ENCODE results near the gene SDE2. TPM values are rescaled to one million over a fixed set of nuclear protein-coding genes. Genes with fewer than 3 reads are reported as not detected.
A peak's percentile ranks its signal among the peaks of the same experiment; 100 is the strongest.

The SDE2 gene
- total RNA-seq, 2 experiments from 2014 or later = 16.6 to 20.9 TPM

- Mint-ChIP-seq H3K27me3 (peaks cover 11% of the 10 kb centered on the region), H3K9me3 (ENCODE audit: low read depth) (no peaks in the 10 kb centered on the region), H3K4me3 (no peak overlapping the region), H3K4me1 (no peaks in the 10 kb centered on the region), H3K27ac (no peak overlapping the region), H3K36me3 (no peaks in the 10 kb centered on the region)
- CTCF ChIA-PET = interaction anchor here (0.6 to 3.3 kb wide), 25 partner anchors 8 to 580 kb away, joined by 3 to 12 read pairs (median 3); partner anchors contain the start of gene PYCR2
- DNase-seq = peak; percentile 72
- ATAC-seq = peak; percentile 92
Observed at GRCh38 chr1:225962440-225962975, 36.6 kb downstream of the SDE2 start.

GRCh38 chr1:225961659-225962439 is 37.3 kb downstream of the SDE2 start:
- ATAC-seq (no peak), DNase-seq (no peak)
- Mint-ChIP-seq H3K27me3 (peaks cover 15% of the 10 kb centered on the region), H3K4me3 (no peak overlapping the region), H3K36me3 (no peaks in the 10 kb centered on the region), H3K4me1 (no peaks in the 10 kb centered on the region), H3K27ac (no peak overlapping the region), H3K9me3 (ENCODE audit: low read depth) (no peaks in the 10 kb centered on the region)
- CTCF ChIA-PET = interaction anchor here (0.6 to 3.3 kb wide), 22 partner anchors 9 to 580 kb away, joined by 3 to 12 read pairs (median 4); partner anchors contain the start of gene PYCR2

DNA sequence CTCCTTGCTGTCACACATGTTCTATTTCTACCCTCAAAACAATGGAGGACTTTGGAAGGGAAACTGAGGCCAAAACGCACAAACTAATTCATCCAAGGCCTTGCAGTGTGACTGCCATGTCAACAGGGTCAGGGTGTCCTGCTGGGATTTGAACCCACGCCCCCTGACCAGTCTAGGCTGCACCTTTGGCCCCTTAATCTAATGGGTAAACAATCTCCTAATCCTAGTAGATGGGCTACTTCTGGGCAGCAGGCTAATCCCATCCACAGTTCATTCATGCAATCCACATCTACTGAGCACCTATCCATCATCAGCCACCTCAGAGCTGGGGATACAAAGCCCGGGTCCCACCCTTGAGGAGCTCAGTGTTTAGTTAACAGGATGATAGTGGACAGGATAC is 41.1 kb downstream of the SDE2 start:
- no peak for DNase-seq
- no peak for ATAC-seq
- H3K9me3 Mint-ChIP-seq (ENCODE audit: low read depth) = no peaks in the 10 kb centered on the region
- no peaks in the 10 kb centered on the region for H3K36me3 Mint-ChIP-seq
- H3K4me1 Mint-ChIP-seq = no peaks in the 10 kb centered on the region
- no peak overlapping the region for H3K4me3 Mint-ChIP-seq
- H3K27ac Mint-ChIP-seq = no peak overlapping the region
- H3K27me3 Mint-ChIP-seq = peaks cover 19% of the 10 kb centered on the region
- CTCF ChIA-PET = no interaction called here

GRCh38 chr1:225954753-225955152 is 44.4 kb downstream of the SDE2 start:
- Mint-ChIP-seq H3K27me3 (peaks cover 28% of the 10 kb centered on the region), H3K27ac (no peak overlapping the region), H3K9me3 (ENCODE audit: low read depth) (no peaks in the 10 kb centered on the region), H3K4me1 (no peaks in the 10 kb centered on the region), H3K4me3 (no peak overlapping the region), H3K36me3 (no peaks in the 10 kb centered on the region)
- ATAC-seq (no peak), DNase-seq (no peak)
- CTCF ChIA-PET = interaction anchor here (1.0 kb wide), 1 partner anchor 21 kb away, joined by 3 read pairs; no protein-coding TSS in a partner anchor

DNA sequence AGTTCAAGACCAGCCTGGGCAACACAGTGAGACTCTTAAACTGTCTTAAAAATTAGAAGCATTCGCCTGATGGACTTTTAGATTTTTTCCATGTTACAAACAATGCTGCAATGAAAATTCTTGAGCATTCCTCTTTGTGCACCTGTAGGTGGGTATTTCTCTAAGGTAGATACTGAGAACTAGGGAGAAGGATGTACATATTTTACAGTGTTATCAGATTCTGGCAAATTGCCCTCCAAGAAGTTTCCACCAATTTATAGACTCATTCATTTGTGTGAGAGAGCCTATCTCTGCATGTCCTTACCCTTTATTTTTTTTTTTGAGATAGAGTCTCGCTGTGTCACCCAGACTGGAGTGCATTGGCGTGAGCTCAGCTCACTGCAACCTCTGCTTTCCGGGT is 45.8 kb downstream of the SDE2 start:
- H3K9me3 Mint-ChIP-seq (ENCODE audit: low read depth) = no peaks in the 10 kb centered on the region
- peaks cover 37% of the 10 kb centered on the region for H3K27me3 Mint-ChIP-seq
- ATAC-seq = no peak
- CTCF ChIA-PET = no interaction called here
- H3K4me3 Mint-ChIP-seq = no peak overlapping the region
- no peak overlapping the region for H3K27ac Mint-ChIP-seq
- no peaks in the 10 kb centered on the region for H3K4me1 Mint-ChIP-seq
- H3K36me3 Mint-ChIP-seq = no peaks in the 10 kb centered on the region
- no peak for DNase-seq

DNA sequence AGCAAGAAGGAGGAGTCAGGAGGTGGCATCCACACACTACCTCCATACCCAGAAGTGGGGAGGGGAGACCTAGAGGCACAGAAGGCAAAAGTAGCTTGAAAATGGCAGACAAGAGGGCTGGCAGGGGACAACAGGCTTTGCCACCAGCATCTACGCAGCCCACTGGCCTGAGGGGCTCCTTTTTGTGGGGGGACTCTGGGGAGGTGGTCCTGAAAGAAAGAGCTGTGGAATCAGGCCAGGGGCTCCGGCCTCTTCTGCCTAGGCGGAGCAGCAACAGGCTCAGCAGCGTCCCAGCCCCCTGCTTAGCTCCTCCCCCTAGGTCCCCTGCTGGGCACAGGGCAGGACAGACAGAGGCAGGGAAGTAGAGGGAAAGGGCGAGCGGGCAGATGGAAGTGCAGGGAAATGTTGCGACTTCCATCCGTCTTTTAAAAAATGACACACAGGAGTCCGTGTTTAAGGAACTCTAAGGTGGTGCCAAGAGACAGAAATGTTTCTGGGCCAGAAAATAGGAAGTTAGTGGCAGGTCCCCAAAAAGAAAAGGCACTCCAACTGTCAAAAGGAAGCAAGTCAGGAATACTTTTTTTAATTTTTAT is 48.1 kb downstream of the SDE2 start:
- ATAC-seq (no peak), DNase-seq (no peak)
- no peaks in the 10 kb centered on the region for H3K9me3 Mint-ChIP-seq (ENCODE audit: low read depth)
- no peak overlapping the region for H3K27ac Mint-ChIP-seq
- peaks cover 34% of the 10 kb centered on the region for H3K27me3 Mint-ChIP-seq
- no peak overlapping the region for H3K4me3 Mint-ChIP-seq
- CTCF ChIA-PET = interaction anchor here (0.7 to 1.4 kb wide), 2 partner anchors 10 kb away, joined by 3 to 5 read pairs; no protein-coding TSS in a partner anchor
- H3K36me3 Mint-ChIP-seq = no peaks in the 10 kb centered on the region
- no peaks in the 10 kb centered on the region for H3K4me1 Mint-ChIP-seq

DNA sequence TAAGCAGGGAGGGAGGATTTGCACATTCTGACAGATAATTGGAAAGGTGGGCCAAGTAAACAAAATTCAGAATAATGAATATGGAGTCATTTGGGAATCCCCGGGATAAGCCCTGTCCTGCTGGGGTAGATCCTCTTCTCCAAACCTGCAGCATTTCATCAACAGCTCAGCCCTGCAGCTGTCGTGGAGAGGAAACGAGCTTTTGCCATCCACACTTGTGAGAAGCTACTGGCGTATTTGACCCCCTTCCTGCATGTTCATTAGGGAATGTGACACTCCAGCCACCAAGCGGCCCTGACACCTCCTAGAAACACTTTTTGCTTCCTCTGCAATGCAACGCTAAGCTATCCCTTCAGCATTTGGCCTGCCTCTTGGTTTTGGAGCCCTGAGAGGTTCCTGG is 50.1 kb downstream of the SDE2 start:
- H3K4me3 Mint-ChIP-seq = no peak overlapping the region
- ATAC-seq = no peak
- CTCF ChIA-PET = interaction anchor here (0.7 kb wide), 1 partner anchor 465 kb away, joined by 3 read pairs; no protein-coding TSS in a partner anchor

DNA sequence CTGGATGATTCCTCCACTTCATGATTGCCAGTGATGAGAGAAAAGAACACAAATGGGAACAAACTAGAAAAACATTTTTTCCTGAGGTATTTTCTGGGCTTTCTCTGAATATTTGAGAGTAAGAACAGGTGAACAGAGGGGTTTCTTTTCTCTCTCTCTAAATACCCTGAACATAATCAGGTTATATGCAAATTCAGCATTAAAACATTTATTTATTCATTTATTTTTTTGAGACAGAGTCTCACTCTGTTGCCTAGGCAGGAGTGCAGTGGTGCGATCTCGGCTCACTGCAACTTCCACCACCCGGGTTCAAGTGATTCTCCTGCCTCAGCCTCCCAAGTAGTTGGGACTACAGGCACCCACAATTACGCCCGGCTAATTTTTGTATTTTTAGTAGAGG is 52.3 kb downstream of the SDE2 start:
- Mint-ChIP-seq H3K9me3 (ENCODE audit: low read depth) (no peaks in the 10 kb centered on the region), H3K27ac (no peak overlapping the region), H3K36me3 (no peaks in the 10 kb centered on the region), H3K4me3 (no peak overlapping the region), H3K4me1 (peaks cover 10% of the 10 kb centered on the region), H3K27me3 (peaks cover 20% of the 10 kb centered on the region)
- CTCF ChIA-PET = no interaction called here
- DNase-seq (no peak), ATAC-seq (no peak)

More for the DNA sequence above, 50.1 kb downstream of the SDE2 start:
- no peaks in the 10 kb centered on the region for H3K36me3 Mint-ChIP-seq
- H3K9me3 Mint-ChIP-seq (ENCODE audit: low read depth) = no peaks in the 10 kb centered on the region
- H3K4me1 Mint-ChIP-seq = peaks cover 10% of the 10 kb centered on the region
- DNase-seq = no peak
- peaks cover 30% of the 10 kb centered on the region for H3K27me3 Mint-ChIP-seq
- no peak overlapping the region for H3K27ac Mint-ChIP-seq

DNA sequence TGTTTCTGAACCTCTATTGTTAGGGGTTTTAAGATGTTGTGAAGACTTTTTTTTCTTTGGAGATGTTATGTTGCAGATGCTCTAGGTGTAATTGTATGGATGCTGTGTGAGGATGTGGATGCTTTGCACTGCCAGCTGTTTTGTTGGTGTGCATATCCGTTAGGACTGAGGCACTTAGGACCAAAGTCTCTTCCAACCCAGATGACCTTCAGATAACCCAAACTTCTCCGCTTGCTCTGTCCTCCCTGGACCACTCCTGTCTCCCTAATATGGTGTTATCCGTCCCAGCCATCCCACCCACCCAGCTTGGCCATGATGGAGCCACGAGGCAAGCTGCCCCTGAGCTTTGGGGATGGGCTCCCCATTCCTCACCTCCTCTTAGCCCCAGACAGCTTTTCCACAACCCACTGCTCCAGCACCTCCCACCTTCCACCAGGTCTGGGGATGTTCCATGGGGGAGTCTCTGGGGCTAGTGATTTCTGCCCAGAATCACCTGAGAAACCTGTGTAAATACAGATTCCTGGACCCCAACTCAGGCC is 53.0 kb downstream of the SDE2 start:
- H3K4me3 Mint-ChIP-seq = no peak overlapping the region
- no peak for DNase-seq
- H3K36me3 Mint-ChIP-seq = no peaks in the 10 kb centered on the region
- H3K27me3 Mint-ChIP-seq = peaks cover 16% of the 10 kb centered on the region
- CTCF ChIA-PET = interaction anchor here (0.5 to 2.5 kb wide), 5 partner anchors 15 to 471 kb away, joined by 3 to 11 read pairs (median 9); no protein-coding TSS in a partner anchor
- peaks cover 10% of the 10 kb centered on the region for H3K4me1 Mint-ChIP-seq
- no peak overlapping the region for H3K27ac Mint-ChIP-seq
- ATAC-seq = no peak
- no peaks in the 10 kb centered on the region for H3K9me3 Mint-ChIP-seq (ENCODE audit: low read depth)

DNA sequence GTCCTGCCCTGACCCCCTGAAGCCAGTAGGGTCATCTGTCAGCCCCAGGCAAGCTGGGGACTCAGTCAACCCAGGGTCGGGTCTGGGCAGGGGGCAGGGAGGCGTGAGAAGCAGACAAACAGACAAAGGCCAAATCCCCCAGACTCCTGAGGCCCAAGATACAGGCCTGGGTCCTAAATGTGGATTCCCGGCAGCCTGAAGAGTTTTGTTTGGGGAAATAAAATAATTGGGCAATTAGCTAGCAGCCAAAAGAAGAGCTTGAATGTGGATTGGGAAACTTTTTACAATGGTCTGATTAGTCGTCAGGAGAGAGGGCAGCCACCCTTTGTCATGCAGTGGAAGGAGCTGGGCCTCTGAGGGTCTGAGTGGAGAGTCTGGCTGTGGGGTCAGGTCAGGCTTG is 53.6 kb downstream of the SDE2 start:
- H3K36me3 Mint-ChIP-seq = no peaks in the 10 kb centered on the region
- peaks cover 14% of the 10 kb centered on the region for H3K27me3 Mint-ChIP-seq
- peaks cover 10% of the 10 kb centered on the region for H3K4me1 Mint-ChIP-seq
- H3K9me3 Mint-ChIP-seq (ENCODE audit: low read depth) = no peaks in the 10 kb centered on the region
- DNase-seq (no peak), ATAC-seq (no peak)
- no peak overlapping the region for H3K4me3 Mint-ChIP-seq
- H3K27ac Mint-ChIP-seq = no peak overlapping the region
- CTCF ChIA-PET = interaction anchor here (0.6 to 2.5 kb wide), 4 partner anchors 16 to 471 kb away, joined by 3 to 11 read pairs (median 10); no protein-coding TSS in a partner anchor

DNA sequence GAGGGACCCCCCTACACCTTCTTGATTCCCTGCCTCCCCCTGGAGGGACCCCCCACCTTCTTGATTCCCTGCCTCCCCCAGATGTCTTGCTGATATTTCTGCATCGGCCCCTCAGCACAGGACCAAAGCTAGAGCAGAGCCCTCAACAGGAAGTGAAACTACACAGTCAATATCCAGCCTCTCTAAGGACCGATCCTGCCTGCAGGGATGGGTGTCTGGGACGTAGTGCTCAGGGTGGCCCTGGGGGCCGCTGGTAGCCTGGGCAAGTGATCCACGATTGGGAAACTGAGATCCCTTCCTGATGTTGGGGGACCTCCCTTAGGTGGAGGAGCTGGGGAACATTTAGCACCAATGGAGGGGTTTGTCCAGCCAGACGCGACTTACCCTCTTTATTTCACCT is 54.2 kb downstream of the SDE2 start:
- CTCF ChIA-PET = interaction anchor here (0.9 to 2.5 kb wide), 6 partner anchors 16 to 470 kb away, joined by 3 to 11 read pairs (median 6); partner anchors contain the start of gene SRP9
- peak overlapping the region; percentile 25 for H3K27ac Mint-ChIP-seq
- H3K4me3 Mint-ChIP-seq = no peak overlapping the region
- DNase-seq = no peak
- no peaks in the 10 kb centered on the region for H3K9me3 Mint-ChIP-seq (ENCODE audit: low read depth)
- H3K27me3 Mint-ChIP-seq = peaks cover 9% of the 10 kb centered on the region
- ATAC-seq = peak; percentile 79
- peaks cover 10% of the 10 kb centered on the region for H3K4me1 Mint-ChIP-seq
- H3K36me3 Mint-ChIP-seq = no peaks in the 10 kb centered on the region

DNA sequence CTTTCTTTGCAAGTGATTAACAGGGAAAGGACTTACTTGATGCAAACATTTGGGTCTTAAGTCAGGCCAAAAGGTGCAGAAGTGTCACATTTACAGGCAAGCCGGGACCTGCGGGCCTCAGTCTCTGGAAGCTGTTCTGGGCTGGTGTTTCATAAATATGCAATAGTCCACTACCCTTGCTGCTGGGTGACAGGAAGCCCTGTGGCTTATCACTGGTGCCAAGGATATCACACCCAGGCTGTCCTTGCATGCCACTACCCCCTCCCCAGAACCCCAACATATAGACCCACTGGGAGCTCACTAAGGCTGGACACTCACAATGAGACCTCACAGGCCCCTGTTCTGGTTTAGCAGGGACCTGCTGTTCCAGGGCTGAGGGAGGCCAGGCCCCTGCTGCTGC is 54.8 kb downstream of the SDE2 start:
- Mint-ChIP-seq H3K9me3 (ENCODE audit: low read depth) (no peaks in the 10 kb centered on the region), H3K27ac (no peak overlapping the region), H3K36me3 (no peaks in the 10 kb centered on the region), H3K27me3 (peaks cover 8% of the 10 kb centered on the region), H3K4me1 (peaks cover 10% of the 10 kb centered on the region), H3K4me3 (no peak overlapping the region)
- ATAC-seq (peak; percentile 18), DNase-seq (no peak)
- CTCF ChIA-PET = interaction anchor here (0.9 to 2.5 kb wide), 6 partner anchors 17 to 469 kb away, joined by 3 to 11 read pairs (median 6); partner anchors contain the start of gene SRP9

DNA sequence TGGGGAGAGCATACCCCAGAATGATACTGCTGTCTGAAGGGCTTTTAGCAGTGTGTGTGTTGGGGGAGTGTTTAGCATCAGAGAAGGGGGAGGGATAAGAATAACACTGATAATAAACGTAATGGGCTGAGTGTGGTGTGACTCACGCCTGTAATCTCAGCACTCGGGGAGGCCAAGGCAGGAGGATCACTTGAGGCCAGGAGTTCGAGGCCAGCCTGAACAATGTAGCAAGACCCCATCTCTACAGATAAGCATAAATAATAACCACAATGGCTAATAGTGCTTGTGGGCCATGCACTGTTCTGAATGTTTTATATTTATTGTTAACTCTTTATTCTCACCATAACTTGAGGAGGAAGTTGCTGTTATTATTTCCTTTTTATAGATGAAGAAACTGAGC is 55.6 kb downstream of the SDE2 start:
- Mint-ChIP-seq H3K27ac (no peak overlapping the region), H3K9me3 (ENCODE audit: low read depth) (no peaks in the 10 kb centered on the region), H3K27me3 (peaks cover 1% of the 10 kb centered on the region), H3K36me3 (no peaks in the 10 kb centered on the region), H3K4me1 (peaks cover 10% of the 10 kb centered on the region), H3K4me3 (no peak overlapping the region)
- CTCF ChIA-PET = no interaction called here
- DNase-seq (no peak), ATAC-seq (no peak)
